GM19468 (cell line): ENCODE measurements around the gene FIGLA.
"Not testable (repeated sequence)": the region's sequence is repeated elsewhere in the genome, so short reads cannot be mapped to it uniquely, and the experiment has no call there.

Experiments used
- ATAC-seq: cut with Tn5 transposase; IDR thresholded peaks from one replicate; pipeline ENCODE4 v1.9.1; 2021; ENCODE audit warnings: mild to moderate bottlenecking, moderate library complexity, moderate number of reproducible peaks; ENCODE audit not compliant: unreplicated experiment; ENCODE audit errors: extremely low read depth

FIGLA gene

DNA sequence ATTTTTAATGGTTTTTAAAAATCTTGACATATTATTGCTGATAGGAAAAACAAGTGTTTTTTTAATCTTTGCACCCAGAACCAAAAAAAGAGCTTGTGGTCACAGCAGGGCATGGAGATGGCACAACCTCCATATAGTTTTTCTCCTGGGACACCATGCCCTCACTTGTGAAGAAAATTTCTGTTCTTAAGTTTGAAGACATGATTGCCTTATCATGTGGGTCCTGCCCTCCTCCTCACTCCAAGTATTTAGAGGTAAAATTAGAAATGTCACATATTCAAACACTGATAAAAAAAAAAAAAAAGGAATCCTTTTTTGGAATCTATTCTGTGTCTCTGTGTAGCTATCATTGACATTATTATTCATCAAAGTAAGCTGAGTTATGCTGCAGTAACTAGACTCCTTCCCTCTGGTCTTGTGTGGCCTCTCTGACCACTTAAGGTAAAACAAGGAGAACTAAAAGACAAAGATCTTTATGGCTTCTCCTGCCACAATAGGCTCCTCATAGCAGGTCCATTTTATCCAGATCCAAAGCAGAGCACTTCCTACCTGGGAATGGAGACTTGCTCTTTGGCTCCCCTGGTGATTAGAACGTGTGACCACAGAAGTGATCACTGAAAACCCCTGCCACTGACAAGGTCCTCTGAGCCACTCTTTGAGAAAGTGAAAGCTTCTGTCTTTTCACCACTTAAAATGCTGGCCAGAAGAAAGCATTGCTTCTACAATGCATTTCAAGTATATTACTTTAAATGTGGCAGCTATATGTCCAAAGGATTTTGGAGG lies 42.2 kb downstream of the FIGLA start:
- ATAC-seq: no peak

DNA sequence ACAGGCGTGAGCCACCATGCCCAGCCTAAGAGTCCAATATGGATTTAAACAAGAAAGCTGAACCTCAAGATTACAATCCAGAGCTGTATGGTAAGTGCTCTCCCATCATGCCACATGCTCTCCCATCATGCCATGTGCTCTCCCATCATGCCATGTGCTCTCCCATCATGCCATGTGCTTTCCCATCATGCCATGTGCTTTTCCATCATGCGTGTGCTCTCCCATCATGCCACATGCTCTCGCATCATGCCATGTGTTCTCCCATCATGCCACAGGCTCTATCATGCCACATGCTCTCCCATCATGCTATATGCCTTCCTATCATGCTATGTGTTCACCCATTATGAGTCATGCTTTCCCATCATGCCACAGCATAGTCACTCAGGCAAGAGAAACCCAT lies 43.2 kb downstream of the FIGLA start:
- ATAC-seq: no peak

DNA sequence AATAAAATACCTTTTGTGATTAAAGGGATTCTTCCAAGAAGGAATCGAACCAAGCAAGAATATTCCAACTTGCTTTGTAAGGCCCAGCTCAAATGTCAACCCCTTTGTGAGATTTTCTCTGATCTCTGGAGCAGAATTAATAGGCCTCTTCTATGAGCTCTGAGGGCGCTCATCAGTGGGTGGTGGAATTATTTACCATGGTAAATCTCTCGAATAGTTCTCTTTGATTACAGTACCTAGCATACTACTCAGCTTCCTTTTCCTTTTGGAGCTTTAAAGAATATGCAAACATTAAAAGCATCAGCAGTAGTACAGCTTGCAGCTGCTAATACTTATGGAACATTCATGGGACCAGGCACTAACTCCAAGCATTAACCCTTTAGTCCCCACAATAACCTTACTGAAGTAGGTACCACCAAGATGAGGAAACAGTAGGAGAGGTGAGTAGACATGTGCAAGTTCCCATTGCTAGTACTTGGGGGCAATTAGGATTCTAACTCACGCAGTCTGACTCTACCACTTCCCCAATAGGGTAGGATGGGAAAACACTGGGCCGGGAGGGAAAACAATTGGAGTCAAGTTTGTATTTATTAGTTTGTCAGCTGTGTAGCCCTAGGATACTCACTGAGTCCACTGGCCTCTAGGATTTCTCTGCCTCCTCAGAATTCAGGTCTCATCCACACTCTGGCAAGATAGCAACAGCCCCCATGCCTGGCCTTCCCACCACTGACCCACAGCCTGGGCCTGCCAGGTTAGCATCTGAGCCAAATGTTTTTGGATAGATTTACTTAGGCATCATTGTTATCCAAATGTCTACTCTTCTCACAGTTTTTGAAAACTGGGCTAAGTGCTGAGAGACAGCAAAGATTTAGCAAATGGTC lies 44.1 kb downstream of the FIGLA start:
- ATAC-seq: no peak

DNA sequence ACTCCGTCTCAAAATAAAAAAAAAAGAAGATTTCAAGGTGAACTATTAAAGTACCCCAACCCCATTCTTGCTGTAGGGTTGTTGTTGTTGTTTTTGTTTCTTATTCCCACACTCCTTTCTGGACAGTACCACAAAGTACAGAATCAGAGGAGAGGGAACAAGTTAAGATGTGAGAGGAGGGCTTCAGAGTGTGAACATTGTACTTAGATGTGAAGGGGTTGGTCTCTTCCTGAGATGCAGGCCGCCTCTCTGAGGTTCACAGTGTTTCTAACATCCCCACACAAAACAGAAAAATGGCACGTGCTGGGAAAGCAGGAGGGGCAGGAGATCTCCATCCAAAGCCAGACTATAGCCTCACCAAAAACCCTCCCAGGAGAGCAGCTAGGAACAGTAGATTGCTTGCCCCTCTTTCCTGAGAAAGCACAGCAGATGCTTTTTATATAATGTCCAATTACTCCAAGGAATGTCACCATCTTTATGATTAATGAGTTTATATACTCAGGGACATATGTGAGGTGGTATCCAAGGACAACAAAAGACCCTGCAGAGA lies 45.1 kb downstream of the FIGLA start:
- no peak for ATAC-seq

DNA sequence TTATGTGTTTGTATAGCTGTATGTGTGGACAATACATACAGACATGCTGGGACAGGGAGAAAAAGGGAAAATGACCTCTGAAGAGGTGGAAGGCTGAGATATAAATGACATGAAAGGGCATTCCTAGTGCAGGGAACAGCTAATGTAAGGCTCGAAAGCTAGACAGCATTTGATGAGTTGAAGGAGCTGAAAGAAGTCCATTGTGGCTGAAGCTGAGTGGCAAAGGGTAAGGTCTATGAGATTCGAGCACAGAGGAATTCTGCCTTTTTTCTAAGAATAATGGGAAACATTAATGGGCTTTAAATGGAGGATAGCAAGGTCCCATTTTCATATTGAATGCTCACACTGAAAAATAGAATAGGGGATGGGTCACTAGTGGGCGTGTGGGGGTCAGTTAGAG lies 46.0 kb downstream of the FIGLA start:
- no peak for ATAC-seq

DNA sequence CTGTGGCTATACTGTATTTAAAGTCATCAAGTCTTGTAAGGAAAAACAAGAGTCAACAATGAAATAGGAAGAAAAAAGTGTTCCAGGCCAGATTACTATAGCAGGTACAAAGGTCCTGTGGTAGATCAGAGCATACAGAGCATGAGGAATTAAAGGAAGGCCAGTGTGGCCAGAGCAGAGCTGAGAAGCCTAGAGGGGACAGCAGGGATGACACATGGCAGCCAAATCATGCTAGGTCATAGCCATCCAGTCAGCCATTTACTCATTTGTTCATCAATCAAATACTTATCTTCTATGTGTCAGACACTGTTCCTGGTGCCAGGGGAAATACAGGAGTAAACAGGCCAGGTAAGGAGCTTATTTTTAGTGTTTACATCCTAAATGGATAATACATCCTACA lies 46.8 kb downstream of the FIGLA start:
- ATAC-seq: no peak

DNA sequence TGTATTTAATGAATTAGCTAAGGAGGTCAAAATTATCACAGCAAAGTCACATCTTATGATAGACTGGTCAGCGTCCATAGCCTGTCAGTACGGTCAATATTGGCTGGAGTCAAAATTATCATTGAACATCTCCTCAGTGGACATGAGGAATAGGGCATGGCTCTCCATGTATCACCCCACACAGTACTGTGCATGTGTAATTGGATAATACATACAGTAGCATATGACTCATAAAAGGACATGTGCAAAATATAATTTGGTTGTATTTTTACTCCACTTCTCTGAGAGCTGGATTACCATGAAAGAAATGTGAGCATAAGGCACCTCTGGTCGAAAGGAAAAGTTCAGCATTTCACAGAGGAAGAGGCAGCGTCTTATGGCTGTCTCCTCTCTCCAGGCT lies 47.4 kb downstream of the FIGLA start:
- no peak for ATAC-seq

DNA sequence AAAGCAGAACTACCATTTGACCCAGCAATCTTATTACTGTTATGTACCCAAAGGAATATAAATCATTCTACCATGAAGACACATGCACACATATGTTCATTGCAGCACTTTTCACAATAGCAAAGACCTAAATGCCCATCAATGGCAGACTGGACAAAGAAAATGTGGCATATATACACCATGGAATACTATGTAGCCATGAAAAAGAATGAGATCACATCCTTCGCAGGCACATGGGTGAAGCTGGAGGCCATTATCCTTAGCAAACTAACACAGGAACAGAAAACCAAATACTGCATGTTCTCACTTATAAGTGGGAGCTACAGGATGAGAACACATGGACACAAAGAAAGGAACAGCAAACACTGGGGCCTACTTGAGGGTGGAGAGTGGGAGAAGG lies 51.0 kb downstream of the FIGLA start:
- ATAC-seq: not testable (repeated sequence)

DNA sequence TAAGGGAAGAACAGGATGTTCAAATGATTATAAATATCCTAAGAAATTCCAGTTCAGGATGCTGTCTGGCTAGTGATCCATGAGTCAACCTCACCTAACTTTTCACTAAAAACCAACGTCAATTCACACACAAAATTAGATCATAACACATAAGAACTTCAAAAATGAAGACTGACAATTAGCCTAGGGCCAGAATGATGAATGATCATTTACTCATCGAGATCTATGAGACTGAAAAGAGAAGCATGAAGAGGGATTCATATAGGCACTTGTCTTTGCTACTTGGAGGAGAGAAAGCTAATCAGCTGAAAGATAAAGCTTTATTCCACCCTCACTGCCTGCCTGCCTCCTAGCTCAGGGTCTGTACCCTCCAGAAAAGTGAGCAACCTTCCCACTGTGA lies 52.3 kb downstream of the FIGLA start:
- no peak for ATAC-seq

DNA sequence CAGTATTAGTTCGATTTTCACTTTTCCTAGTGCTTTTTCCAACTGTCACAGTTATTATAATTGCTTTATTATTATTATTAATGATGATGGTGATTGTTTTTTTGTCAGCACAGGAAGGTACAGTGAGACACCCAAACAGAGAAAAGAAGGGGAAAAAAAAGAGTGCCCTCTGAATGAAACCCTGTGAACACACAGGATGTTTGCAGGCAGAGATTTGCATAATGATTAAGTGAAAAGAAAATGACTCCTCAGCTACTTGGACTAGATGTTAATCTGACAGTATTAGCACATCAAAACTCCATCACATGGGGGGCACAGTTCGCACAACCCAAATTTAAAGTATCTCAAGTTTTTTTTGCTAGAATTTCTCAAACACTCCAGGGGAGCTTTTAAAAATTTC lies 55.4 kb downstream of the FIGLA start:
- ATAC-seq: no peak

DNA sequence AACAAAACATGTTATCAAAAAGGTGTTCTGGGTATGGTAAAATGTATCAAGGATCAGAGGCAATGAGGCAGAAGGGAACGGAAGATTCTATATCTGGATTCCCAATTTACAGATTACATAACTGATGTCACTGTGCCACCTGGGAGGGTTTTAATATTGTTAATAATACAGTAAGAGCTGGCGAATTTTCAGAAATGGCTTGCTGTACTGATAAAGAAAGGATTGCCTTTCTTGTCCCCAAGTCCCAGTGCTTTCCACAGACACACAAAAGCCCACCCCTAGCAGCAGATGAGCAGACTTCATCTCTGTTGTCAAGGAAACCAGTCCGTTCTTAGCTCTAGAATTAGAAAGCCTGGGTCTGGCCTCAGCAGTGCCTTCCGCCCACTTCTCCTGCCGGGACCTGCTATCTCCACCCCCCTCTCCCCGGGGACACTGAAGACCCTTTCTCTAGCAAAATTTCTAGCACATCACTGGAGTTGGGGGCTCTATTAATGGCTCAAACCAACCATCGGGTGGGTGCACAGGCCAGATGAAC lies 56.7 kb downstream of the FIGLA start:
- ATAC-seq: no peak

DNA sequence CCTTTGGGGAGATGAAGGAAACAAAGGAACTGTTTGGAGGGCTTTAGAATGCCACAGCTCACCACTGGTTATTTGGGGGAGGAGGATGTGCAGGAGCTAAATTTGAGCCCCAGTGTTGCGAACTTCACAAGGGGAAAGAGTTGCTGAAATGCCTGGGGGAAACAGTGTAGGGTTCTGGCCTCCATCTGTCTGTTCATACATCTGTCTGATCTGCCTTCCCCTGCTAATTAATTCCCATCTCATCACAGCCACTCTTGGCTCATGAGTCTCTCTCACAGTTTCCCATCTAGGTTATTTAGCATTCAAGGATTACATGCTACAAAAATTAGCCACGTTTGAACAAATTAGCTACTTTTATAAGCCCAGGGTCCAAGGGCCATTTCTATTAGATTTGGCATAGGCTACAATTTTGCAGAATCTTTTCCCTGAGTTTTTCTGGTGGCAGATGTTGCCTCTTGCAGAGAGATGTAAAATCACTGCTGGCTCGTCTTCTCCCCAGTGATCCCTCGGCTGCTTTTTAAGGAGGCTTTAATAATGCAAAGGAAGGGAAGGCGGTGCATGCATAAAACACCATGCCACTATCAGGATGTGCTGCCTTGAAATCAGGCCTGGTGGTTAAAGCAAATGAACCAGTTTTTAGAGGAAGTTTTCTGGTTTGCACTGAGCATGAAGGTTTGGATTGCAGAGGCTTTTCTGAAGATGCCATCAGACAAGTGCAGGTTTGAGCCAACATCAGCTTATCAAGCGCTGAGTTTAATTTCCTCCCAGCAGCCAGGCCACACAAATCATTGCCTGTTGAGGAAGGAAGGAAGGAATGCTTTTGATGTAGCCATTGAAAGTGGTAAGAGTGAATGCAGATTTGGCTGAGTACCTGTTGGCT lies 57.4 kb downstream of the FIGLA start:
- no peak for ATAC-seq

DNA sequence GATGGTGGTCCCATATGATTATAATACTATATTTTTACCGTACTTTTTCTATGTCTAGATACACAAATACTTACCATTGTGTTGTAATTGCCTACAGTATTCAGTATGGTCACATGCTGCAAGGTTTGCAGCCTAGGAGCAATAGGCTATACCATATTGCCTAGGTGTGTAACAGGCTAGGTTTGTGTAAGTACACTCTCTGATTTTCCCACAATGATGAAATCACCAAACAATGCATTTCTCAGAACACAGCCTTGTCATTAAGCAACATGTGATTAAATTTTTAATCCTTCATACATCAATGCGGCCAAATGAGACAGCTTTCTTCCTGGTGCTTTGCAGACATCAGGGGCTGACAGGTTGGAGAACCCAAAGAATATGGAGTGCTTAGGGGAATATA lies 59.7 kb downstream of the FIGLA start:
- ATAC-seq: no peak

DNA sequence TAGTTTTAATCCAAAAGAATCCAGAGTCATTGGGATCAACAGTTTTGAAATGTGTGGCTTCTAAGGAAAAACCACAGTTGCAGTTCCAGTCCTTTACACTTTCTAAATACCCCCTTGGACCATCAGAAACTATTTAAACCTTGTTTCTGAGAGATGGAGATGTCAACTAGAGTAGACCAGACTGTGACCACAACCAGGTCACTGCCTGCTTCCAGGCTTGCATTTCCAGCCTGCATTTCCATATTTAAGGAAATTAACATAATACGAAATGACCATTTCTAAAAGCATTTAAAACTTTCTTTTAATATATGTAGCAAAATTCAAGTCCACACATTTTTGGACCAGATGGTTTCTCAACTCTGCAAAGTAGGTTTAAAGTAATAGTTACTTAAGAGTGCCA lies 60.8 kb downstream of the FIGLA start:
- ATAC-seq: no peak

DNA sequence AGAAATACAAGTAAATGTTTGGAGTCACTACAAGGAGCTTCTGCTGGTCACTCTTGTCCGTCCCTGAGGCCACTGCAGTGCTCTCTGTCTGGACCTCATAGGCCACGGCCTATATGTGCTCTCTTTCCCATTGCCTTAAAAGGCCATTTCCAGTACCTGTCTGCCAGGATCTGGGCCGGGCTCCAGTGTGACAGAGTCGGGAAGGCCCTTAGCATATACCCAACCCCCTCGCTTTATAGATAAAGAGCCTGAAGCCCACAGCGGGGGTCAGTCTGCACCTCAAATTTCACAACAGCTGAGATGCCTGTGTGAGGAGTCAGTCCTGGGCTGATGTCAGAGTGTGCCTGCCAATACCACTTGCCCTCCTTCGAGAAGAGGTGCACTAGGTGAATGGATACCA lies 62.3 kb downstream of the FIGLA start:
- no peak for ATAC-seq
